IPS-18c (cell line): ENCODE data around the gene NINJ2.

ENCODE experiments used
- H3K4me3 ChIP-seq: 2 replicates; pipeline ENCODE4 v1.7.0; 2013; ENCODE audit warnings: low read depth, mild to moderate bottlenecking, low read length, moderate library complexity; ENCODE audit not compliant: insufficient read depth
- H3K9me3 ChIP-seq: one replicate; pipeline ENCODE4 v1.6.1; 2013; ENCODE audit warnings: mild to moderate bottlenecking, low read length, moderate library complexity; ENCODE audit not compliant: control insufficient read depth, insufficient read depth

NINJ2 gene

GRCh38 chr12:520119-520518, 143.1 kb downstream of the NINJ2 start:
- no peak overlapping the region for H3K4me3 ChIP-seq
- no peaks in the 10 kb centered on the region for H3K9me3 ChIP-seq

- no peak overlapping the region for H3K4me3 ChIP-seq
Observed at GRCh38 chr12:517538-517937, 145.7 kb downstream of the NINJ2 start.

More at GRCh38 chr12:517538-517937, 145.7 kb downstream of the NINJ2 start:
- no peaks in the 10 kb centered on the region for H3K9me3 ChIP-seq
